HepG2 (cell line): Measurements from ENCODE around the gene RUNX3. TPM values are rescaled to one million over a fixed set of nuclear protein-coding genes. Genes with fewer than 3 reads are reported as not detected.

ENCODE experiments used
- ATAC-seq: fragments of 200-7000 bp; cut with Tn5 transposase; 3 replicates; pipeline ENCODE4 v1.9.1; 2020; ENCODE audit warnings: mild to moderate bottlenecking, moderate library complexity
- BruUV-seq: library from RNA; stranded (reverse); fragments of 400-500 nt; replicated peaks from 2 replicates; lab custom pipeline; 2021; lab: Mats Ljungman, UMichigan
- CTCF ChIA-PET: fragments of 300-600 bp; formaldehyde crosslinking; extraction: SDS; loops from one replicate; lab custom pipeline; 2021; ENCODE audit warnings: low total read pairs, inconsistent platforms, low intra/inter-chr PET ratio; lab: Yijun Ruan, JAX
- POLR2A ChIA-PET: fragments of 350-600 bp; sonication (Branson Sonifier 250); formaldehyde crosslinking; loops from one replicate; lab custom pipeline; 2020; ENCODE audit warnings: antibody characterized with exemption, inconsistent platforms; lab: Yijun Ruan, JAX
- DNase-seq: peaks from one replicate; pipeline ENCODE4 v3.0.0-alpha.2; 2015; ENCODE audit warnings: low spot score
- FAIRE-seq: peaks from 3 replicates; lab custom pipeline; 2011; peaks lifted over from hg19 to GRCh38; lab: Jason Lieb, UNC
- H2AFZ ChIP-seq: one replicate; pipeline ENCODE4 v1.6.1; 2011; ENCODE audit warnings: low read length, inconsistent platforms
- H3K27ac ChIP-seq: fragments of 300-600 bp; 3 replicates; pipeline ENCODE4 v1.8.0; 2011; ENCODE audit warnings: mixed run types, mild to moderate bottlenecking, mixed read lengths, low read length, inconsistent platforms; ENCODE audit not compliant: insufficient read depth; ENCODE audit errors: extremely low read length
- H3K27me3 ChIP-seq, 2 experiments: fragments of 200-600 bp in 1 of 2; 2 replicates in 1 of 2; 3 replicates in 1 of 2; pipeline versions ENCODE4 v1.6.0 to v1.8.0; 2011; ENCODE audit warnings: low read length in 2 of 2, mild to moderate bottlenecking in 2 of 2, moderate library complexity in 2 of 2, inconsistent platforms in 1 of 2; ENCODE audit not compliant: insufficient read depth in 2 of 2, control insufficient read depth in 1 of 2
- H3K36me3 ChIP-seq, 2 experiments: fragments of 200-600 bp in 1 of 2; replicated peaks in 1 of 2; 2 replicates in 1 of 2; 3 replicates in 1 of 2; pipeline versions ENCODE4 v1.5.1 to v1.8.0; 2011; ENCODE audit warnings: low read length in 2 of 2, inconsistent platforms in 1 of 2; ENCODE audit not compliant: insufficient read depth in 2 of 2, control insufficient read depth in 1 of 2
- H3K4me1 ChIP-seq: 2 replicates; pipeline ENCODE4 v1.5.1; 2012; ENCODE audit warnings: low read length, inconsistent platforms; ENCODE audit not compliant: insufficient read depth
- H3K4me2 ChIP-seq: 2 replicates; pipeline ENCODE4 v1.6.0; 2011; ENCODE audit warnings: low read depth, low read length, inconsistent platforms
- H3K4me3 ChIP-seq, 3 experiments: fragments of 200-600 bp in 1 of 3; sonication (generic), shearing (Covaris generic) in 1 of 3; replicated peaks in 1 of 3; 2 replicates each; pipeline ENCODE4 v1.5.1; 2011 to 2016; ENCODE audit warnings: low read length in 3 of 3, inconsistent platforms in 2 of 3, low read depth in 2 of 3, mild to moderate bottlenecking in 2 of 3, control low read depth in 1 of 3, mixed read lengths in 1 of 3; ENCODE audit not compliant: insufficient read depth in 1 of 3
- H3K79me2 ChIP-seq: one replicate; pipeline ENCODE4 v1.6.1; 2011; ENCODE audit warnings: low read length, inconsistent platforms; ENCODE audit not compliant: insufficient read depth
- H3K9ac ChIP-seq: 2 replicates; pipeline ENCODE4 v1.6.0; 2011; ENCODE audit warnings: mild to moderate bottlenecking, low read depth, low read length, inconsistent platforms; ENCODE audit not compliant: insufficient read depth
- H3K9me3 ChIP-seq: 2 replicates; pipeline ENCODE4 v1.5.1; 2012; ENCODE audit warnings: mild to moderate bottlenecking, low read length
- H4K20me1 ChIP-seq: 2 replicates; pipeline ENCODE4 v1.6.0; 2011; ENCODE audit warnings: inconsistent platforms, mild to moderate bottlenecking, low read length, moderate library complexity; ENCODE audit not compliant: insufficient read depth
- CBX2 ChIP-seq, 2 experiments: fragments of 200-600 bp in 1 of 2; sonication (generic); formaldehyde crosslinking in 1 of 2; IDR thresholded peaks; 2 replicates each; pipeline versions ENCODE4 v1.7.0 to v1.8.1; 2018 to 2022; ENCODE audit warnings: low read depth in 2 of 2, low read length in 1 of 2, mild to moderate bottlenecking in 1 of 2, missing genetic modification reagents in 1 of 2
- MTF1 ChIP-seq: sonication (generic); formaldehyde crosslinking; IDR thresholded peaks from 2 replicates; pipeline ENCODE4 v1.5.0; 2020; ENCODE audit warnings: missing genetic modification reagents
- ONECUT2 ChIP-seq: sonication (generic); formaldehyde crosslinking; IDR thresholded peaks from 2 replicates; pipeline ENCODE4 v1.4.0; 2020; ENCODE audit warnings: missing genetic modification reagents
- TP53 ChIP-seq: sonication (generic); formaldehyde crosslinking; conservative IDR thresholded peaks from 2 replicates; pipeline ENCODE4 v1.4.0; 2020; ENCODE audit warnings: missing genetic modification reagents
- ZFP91 ChIP-seq: sonication (generic); formaldehyde crosslinking; IDR thresholded peaks from 2 replicates; pipeline ENCODE4 v1.9.0; 2022; ENCODE audit warnings: missing genetic modification reagents, mild to moderate bottlenecking, borderline replicate concordance
- ZNF609 ChIP-seq: sonication (generic); formaldehyde crosslinking; IDR thresholded peaks from 2 replicates; pipeline ENCODE4 v1.4.0; 2020; ENCODE audit warnings: mild to moderate bottlenecking, missing genetic modification reagents, borderline replicate concordance
- WGBS: methylation state at CpG from one replicate; pipeline ENCODE4 v1.1.6; 2017; ENCODE audit warnings: low lambda C conversion rate; 5-methylcytosine and 5-hydroxymethylcytosine counted together
- in situ Hi-C: cut with HindIII; loops from 2 replicates; pipeline ENCODE4 v1.10.0; 2017; ENCODE audit warnings: low pct_unique_long_range_greater_than_20kb; ENCODE audit not compliant: extremely low pct_ligation_motif_present
- intact Hi-C: fragments of 100-400 bp; cut with micrococcal nuclease; formaldehyde crosslinking; loops from one replicate; pipeline ENCODE4 v1.10.0; 2022; ENCODE audit not compliant: unreplicated experiment
- polyA plus RNA-seq, 8 experiments: library from polyadenylated mRNA; depleted of rRNA in 3 of 8; stranded (reverse) in 7 of 8; unstranded in 1 of 8; fragments of >200 nt; fragmentation: Illumina TruSeq in 4 of 8; extraction: Trizol in 4 of 8; gene quantifications; 2 replicates each; pipeline versions ENCODE4 v1.2.1 to v1.2.3, GENCODE V29; 2011 to 2016; ENCODE audit warnings: low read depth in 4 of 8, missing spikeins in 1 of 8, mixed read lengths in 1 of 8; ENCODE audit not compliant: insufficient read depth in 1 of 8
- total RNA-seq, 5 experiments: library from RNA; depleted of rRNA; stranded (reverse); fragments of >200 nt; fragmentation: Illumina TruSeq; extraction: Trizol; gene quantifications; 2 replicates each; pipeline ENCODE4 v1.2.3, GENCODE V29; 2016; ENCODE audit warnings: low read depth in 1 of 5

RUNX3 gene
- total and polyA plus RNA-seq, 2 of the 13 experiments (the other 11 are each of a cell fraction or from before 2014, with no cell fraction given), result 0.04 to 0.22 TPM

- Histone ChIP-seq H2AFZ (no peak overlapping the region), H3K4me1 (peaks cover 5% of the 10 kb centered on the region), H3K79me2 (no peaks in the 10 kb centered on the region), H4K20me1 (no peaks in the 10 kb centered on the region), H3K9me3 (no peaks in the 10 kb centered on the region), H3K9ac (no peak overlapping the region), H3K4me2 (no peak overlapping the region), H3K27ac (no peak overlapping the region), H3K4me3 (no peak overlapping the region), H3K36me3 (no peaks in the 10 kb centered on the region), H3K27me3 (peaks cover 28 to 72% of the 10 kb centered on the region in 2 experiments)
- WGBS, result 63% methylated on average over 3 of the region's 15 CpGs
- BruUV-seq, result no TSS peak
- CTCF ChIA-PET, result no interaction called here
- FAIRE-seq, result no peak
- POLR2A ChIA-PET, result interaction anchor here (0.7 kb wide), 1 partner anchor 17 kb away, joined by 3 read pairs; no protein-coding TSS in a partner anchor
- TF ChIP-seq MTF1 (CRISPR knock-in tag) (no peak), ONECUT2 (CRISPR knock-in tag) (no peak), ZNF609 (CRISPR knock-in tag) (no peak), TP53 (CRISPR knock-in tag) (no peak), ZFP91 (peak; percentile 78), CBX2 (IDR thresholded peaks at IDR 0.05; ENCODE audit: low read depth, low read length) (no peak), CBX2 (CRISPR knock-in tag; IDR thresholded peaks at IDR 0.05; ENCODE audit: low read depth) (0 out of 2 replicates have a peak, but pooled peaks have one; percentile 58)
- no peak for ATAC-seq
- in situ Hi-C loops (no loop called here), intact Hi-C loops (no loop called here)
- DNase-seq, result no peak
These were observed 3.4 kb downstream of the RUNX3 start for GRCh38 chr1:24926563-24927249.
